GM23338 (cell line): Measurements from ENCODE around the gene GOLGA2. TPM values are rescaled to one million over a fixed set of nuclear protein-coding genes. Genes with fewer than 3 reads are reported as not detected.
A peak's percentile ranks its signal among the peaks of the same experiment; 100 is the strongest.

Experiments used
- ATAC-seq: fragments of 200-7000 bp; cut with Tn5 transposase; 3 replicates; pipeline ENCODE4 v1.9.1; 2020
- DNase-seq: peaks from one replicate; pipeline ENCODE4 v3.0.0-alpha.2; 2015; ENCODE audit warnings: low spot score
- H2AFZ ChIP-seq: fragments of 200-600 bp; sonication (generic); 2 replicates; pipeline ENCODE4 v1.8.0; 2016; ENCODE audit warnings: antibody characterized with exemption, mild to moderate bottlenecking, moderate library complexity
- H3F3A ChIP-seq: fragments of 200-600 bp; sonication (generic); replicated peaks from 2 replicates; pipeline ENCODE4 v1.8.0; 2017; ENCODE audit warnings: antibody characterized with exemption, mixed run types, low read depth
- H3K27ac ChIP-seq: fragments of 200-600 bp; sonication (generic); 2 replicates; pipeline ENCODE4 v1.6.1; 2016; ENCODE audit warnings: low read depth
- H3K27me3 ChIP-seq: fragments of 200-600 bp; sonication (generic); 2 replicates; pipeline ENCODE4 v1.8.0; 2016; ENCODE audit warnings: mild to moderate bottlenecking, mixed run types, moderate library complexity; ENCODE audit not compliant: insufficient read depth
- H3K36me3 ChIP-seq: fragments of 200-600 bp; sonication (generic); 2 replicates; pipeline ENCODE4 v1.8.0; 2016; ENCODE audit warnings: mild to moderate bottlenecking; ENCODE audit not compliant: insufficient read depth
- H3K4me1 ChIP-seq: fragments of 200-600 bp; sonication (generic); 2 replicates; pipeline ENCODE4 v1.8.0; 2016; ENCODE audit warnings: mild to moderate bottlenecking, moderate library complexity; ENCODE audit not compliant: insufficient read depth
- H3K4me2 ChIP-seq: fragments of 200-600 bp; sonication (generic); 2 replicates; pipeline ENCODE4 v1.7.1; 2017; ENCODE audit warnings: mixed run types
- H3K4me3 ChIP-seq: fragments of 200-600 bp; sonication (generic); 2 replicates; pipeline ENCODE4 v1.6.1; 2016; ENCODE audit warnings: mixed run types
- H3K79me2 ChIP-seq: fragments of 200-600 bp; sonication (generic); replicated peaks from 2 replicates; pipeline ENCODE4 v1.8.0; 2017; ENCODE audit warnings: mild to moderate bottlenecking; ENCODE audit not compliant: insufficient read depth
- H3K9me2 ChIP-seq: fragments of 200-600 bp; sonication (generic); 2 replicates; pipeline ENCODE4 v1.8.0; 2017; ENCODE audit not compliant: insufficient read depth
- H4K20me1 ChIP-seq: fragments of 200-600 bp; sonication (generic); replicated peaks from 2 replicates; pipeline ENCODE4 v1.8.0; 2017; ENCODE audit warnings: mild to moderate bottlenecking; ENCODE audit not compliant: insufficient read depth
- H3K27ac Mint-ChIP-seq: 2 replicates; pipeline ENCODE4 v1.8.0; 2020; ENCODE audit warnings: inconsistent platforms, mild to moderate bottlenecking, moderate library complexity, mixed read lengths
- H3K27me3 Mint-ChIP-seq: 3 replicates; pipeline ENCODE4 v1.8.0; 2022; ENCODE audit warnings: low read depth, mild to moderate bottlenecking, moderate library complexity, mixed read lengths, inconsistent platforms; ENCODE audit not compliant: insufficient read depth, poor library complexity
- H3K36me3 Mint-ChIP-seq: 3 replicates; pipeline ENCODE4 v1.8.0; 2021; ENCODE audit warnings: low read depth, mild to moderate bottlenecking, inconsistent platforms, moderate library complexity, mixed read lengths
- H3K4me1 Mint-ChIP-seq: 3 replicates; pipeline ENCODE4 v1.8.0; 2020; ENCODE audit warnings: mild to moderate bottlenecking, inconsistent platforms, mixed read lengths
- H3K4me3 Mint-ChIP-seq: 3 replicates; pipeline ENCODE4 v1.8.0; 2021; ENCODE audit warnings: moderate library complexity, mild to moderate bottlenecking, inconsistent platforms, mixed read lengths
- H3K9me3 Mint-ChIP-seq: 3 replicates; pipeline ENCODE4 v1.8.0; 2020; ENCODE audit warnings: moderate library complexity, mild to moderate bottlenecking, inconsistent platforms, mixed read lengths
- CREB1 ChIP-seq: fragments of 250-450 bp; sonication (Bioruptor Pico); IDR thresholded peaks from 2 replicates; pipeline ENCODE4 v1.5.0; 2020; ENCODE audit warnings: low read depth, mild to moderate bottlenecking, moderate library complexity
- EZH2 ChIP-seq: fragments of 200-600 bp; sonication (generic); IDR thresholded peaks from one replicate; pipeline ENCODE4 v1.8.0; 2017; ENCODE audit warnings: antibody characterized with exemption, mild to moderate bottlenecking, low read depth; ENCODE audit not compliant: unreplicated experiment
- EZH2phosphoT487 ChIP-seq: fragments of 200-600 bp; sonication (generic); IDR thresholded peaks from one replicate; pipeline ENCODE4 v1.8.1; 2018; ENCODE audit warnings: antibody characterized with exemption; ENCODE audit not compliant: unreplicated experiment
- JUNB ChIP-seq: IDR thresholded peaks from one replicate; pipeline ENCODE4 v1.6.1; 2016; ENCODE audit warnings: antibody characterized with exemption; ENCODE audit not compliant: unreplicated experiment
- NANOG ChIP-seq: IDR thresholded peaks from 2 replicates; pipeline ENCODE4 v1.6.1; 2016; ENCODE audit warnings: antibody characterized with exemption, borderline replicate concordance
- POLR2AphosphoS5 ChIP-seq: IDR thresholded peaks from 2 replicates; pipeline ENCODE4 v1.6.1; 2016; ENCODE audit warnings: antibody characterized with exemption, low read depth
- REST ChIP-seq: IDR thresholded peaks from one replicate; pipeline ENCODE4 v1.6.1; 2018; ENCODE audit warnings: antibody characterized with exemption; ENCODE audit not compliant: unreplicated experiment
- STAT1 ChIP-seq: IDR thresholded peaks from one replicate; pipeline ENCODE4 v1.6.1; 2016; ENCODE audit warnings: antibody characterized with exemption; ENCODE audit not compliant: unreplicated experiment
- ZNF331 ChIP-seq: fragments of 250-450 bp; sonication (Bioruptor Pico); IDR thresholded peaks from 2 replicates; pipeline ENCODE4 v1.5.0; 2020; ENCODE audit warnings: low read depth, mild to moderate bottlenecking, moderate library complexity
- polyA plus RNA-seq: library from polyadenylated mRNA; unstranded; fragments of >200 nt; fragmentation: Nextera tagmentation; extraction: Ambion mirVana; gene quantifications from 2 replicates; pipeline ENCODE4 v1.2.1, GENCODE V29; 2016
- total RNA-seq: library from RNA; depleted of rRNA; stranded (reverse); fragments of >200 nt; shearing (Covaris generic); gene quantifications from 2 replicates; pipeline ENCODE4 v1.2.3, GENCODE V29; 2014
- TF ChIP-seq, protein P1 (sequence below), 2 experiments: fragments of 200-600 bp in 1 of 2; sonication (generic) in 1 of 2; conservative IDR thresholded peaks; 2 replicates each; pipeline versions ENCODE4 v1.5.1 to v1.6.1; 2016 to 2017; ENCODE audit warnings: antibody characterized with exemption in 2 of 2, low read depth in 2 of 2, mild to moderate bottlenecking in 2 of 2, moderate library complexity in 1 of 2
- TF ChIP-seq, protein P2 (sequence below): IDR thresholded peaks from 2 replicates; pipeline ENCODE4 v1.6.1; 2016; ENCODE audit warnings: antibody characterized with exemption

The GOLGA2 gene
- total and polyA plus RNA-seq, 2 experiments from 2014 or later: 32.6 to 48.4 TPM

- TF ChIP-seq, protein P1, sequence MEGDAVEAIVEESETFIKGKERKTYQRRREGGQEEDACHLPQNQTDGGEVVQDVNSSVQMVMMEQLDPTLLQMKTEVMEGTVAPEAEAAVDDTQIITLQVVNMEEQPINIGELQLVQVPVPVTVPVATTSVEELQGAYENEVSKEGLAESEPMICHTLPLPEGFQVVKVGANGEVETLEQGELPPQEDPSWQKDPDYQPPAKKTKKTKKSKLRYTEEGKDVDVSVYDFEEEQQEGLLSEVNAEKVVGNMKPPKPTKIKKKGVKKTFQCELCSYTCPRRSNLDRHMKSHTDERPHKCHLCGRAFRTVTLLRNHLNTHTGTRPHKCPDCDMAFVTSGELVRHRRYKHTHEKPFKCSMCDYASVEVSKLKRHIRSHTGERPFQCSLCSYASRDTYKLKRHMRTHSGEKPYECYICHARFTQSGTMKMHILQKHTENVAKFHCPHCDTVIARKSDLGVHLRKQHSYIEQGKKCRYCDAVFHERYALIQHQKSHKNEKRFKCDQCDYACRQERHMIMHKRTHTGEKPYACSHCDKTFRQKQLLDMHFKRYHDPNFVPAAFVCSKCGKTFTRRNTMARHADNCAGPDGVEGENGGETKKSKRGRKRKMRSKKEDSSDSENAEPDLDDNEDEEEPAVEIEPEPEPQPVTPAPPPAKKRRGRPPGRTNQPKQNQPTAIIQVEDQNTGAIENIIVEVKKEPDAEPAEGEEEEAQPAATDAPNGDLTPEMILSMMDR (conservative IDR thresholded peaks at IDR 0.05; ENCODE audit: low read depth in 2 of 2): no peak
- TF ChIP-seq REST (no peak), EZH2 (no peak), EZH2phosphoT487 (no peak), ZNF331 (CRISPR knock-in tag) (no peak), NANOG (no peak), STAT1 (no peak), JUNB (no peak), POLR2AphosphoS5 (no peak)
Measured at GRCh38 chr9:128258326-128258725, 17.5 kb downstream of the GOLGA2 start (continued).

DNA sequence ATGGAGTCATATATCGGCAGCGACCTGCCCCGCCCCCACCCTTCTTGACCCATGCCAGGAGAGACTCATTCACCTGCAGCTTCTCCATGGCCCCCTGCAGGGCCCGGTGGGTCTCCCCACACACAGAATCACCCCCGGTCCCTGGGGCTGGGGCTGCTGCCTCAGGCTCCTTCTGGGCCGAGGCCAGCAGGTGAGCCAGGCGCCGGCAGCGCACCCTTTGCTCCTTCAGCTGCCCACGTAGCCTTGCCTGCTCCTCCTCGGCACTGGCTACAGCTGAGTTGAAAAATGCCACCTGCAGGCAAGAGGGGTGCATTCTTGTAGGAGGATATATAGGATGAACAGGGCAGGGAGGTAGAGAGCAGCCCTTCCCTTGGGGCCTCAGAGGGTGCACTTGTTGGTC is 17.9 kb downstream of the GOLGA2 start:
- no peaks in the 10 kb centered on the region for H3K79me2 ChIP-seq
- ATAC-seq (no peak), DNase-seq (no peak)
- peaks cover 4% of the 10 kb centered on the region; the same call in 1 of the 2 replicates for H3K36me3 ChIP-seq
- Mint-ChIP-seq H3K4me1 (peaks cover 26% of the 10 kb centered on the region), H3K9me3 (no peaks in the 10 kb centered on the region; the same call in 2 of the 3 replicates), H3K36me3 (peaks cover 35% of the 10 kb centered on the region), H3K4me3 (no peak overlapping the region; the same call in 2 of the 3 replicates), H3K27ac (peak overlapping the region; percentile 41; the same call in 1 of the 2 replicates), H3K27me3 (peaks cover 21% of the 10 kb centered on the region)
- H3K27me3 ChIP-seq: no peaks in the 10 kb centered on the region
- no peaks in the 10 kb centered on the region for H3K9me2 ChIP-seq
- no peak for TF ChIP-seq EZH2phosphoT487
- TF ChIP-seq CREB1 (CRISPR knock-in tag): no peak
- TF ChIP-seq REST: no peak
- TF ChIP-seq, protein P1 (conservative IDR thresholded peaks at IDR 0.05; ENCODE audit: low read depth in 2 of 2): no peak
- no peak for TF ChIP-seq EZH2
- no peak for TF ChIP-seq JUNB
- TF ChIP-seq ZNF331 (CRISPR knock-in tag): no peak
- TF ChIP-seq NANOG: no peak
- TF ChIP-seq POLR2AphosphoS5: no peak
- no peak for TF ChIP-seq STAT1
- TF ChIP-seq, protein P2, sequence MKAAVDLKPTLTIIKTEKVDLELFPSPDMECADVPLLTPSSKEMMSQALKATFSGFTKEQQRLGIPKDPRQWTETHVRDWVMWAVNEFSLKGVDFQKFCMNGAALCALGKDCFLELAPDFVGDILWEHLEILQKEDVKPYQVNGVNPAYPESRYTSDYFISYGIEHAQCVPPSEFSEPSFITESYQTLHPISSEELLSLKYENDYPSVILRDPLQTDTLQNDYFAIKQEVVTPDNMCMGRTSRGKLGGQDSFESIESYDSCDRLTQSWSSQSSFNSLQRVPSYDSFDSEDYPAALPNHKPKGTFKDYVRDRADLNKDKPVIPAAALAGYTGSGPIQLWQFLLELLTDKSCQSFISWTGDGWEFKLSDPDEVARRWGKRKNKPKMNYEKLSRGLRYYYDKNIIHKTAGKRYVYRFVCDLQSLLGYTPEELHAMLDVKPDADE: no peak
- no peak overlapping the region for H2AFZ ChIP-seq
- peaks cover 7% of the 10 kb centered on the region for H3K4me1 ChIP-seq
- H3K4me2 ChIP-seq: no peak overlapping the region
- H3K27ac ChIP-seq: no peak overlapping the region
- no peak overlapping the region for H3K4me3 ChIP-seq
- H3F3A ChIP-seq: peaks cover 10% of the 10 kb centered on the region; the same call in 1 of the 2 replicates
- H4K20me1 ChIP-seq: peaks cover 18% of the 10 kb centered on the region
